Loucy (cell line): ENCODE results near the gene USPL1.

Experiments
- H2AFZ ChIP-seq: fragments of 200-600 bp; sonication (generic); 2 replicates; pipeline ENCODE4 v1.6.0; 2016; ENCODE audit warnings: antibody characterized with exemption, mild to moderate bottlenecking, low read length, moderate library complexity
- H3F3A ChIP-seq: fragments of 200-600 bp; 2 replicates; pipeline ENCODE4 v1.6.0; 2016; ENCODE audit warnings: antibody characterized with exemption, low read depth, mild to moderate bottlenecking
- H3K27me3 ChIP-seq: fragments of 200-600 bp; sonication (generic); 2 replicates; pipeline ENCODE4 v1.6.1; 2014; ENCODE audit warnings: low read length, mild to moderate bottlenecking; ENCODE audit not compliant: insufficient read depth, poor library complexity, severe bottlenecking
- H3K36me3 ChIP-seq: fragments of 200-600 bp; sonication (generic); 2 replicates; pipeline ENCODE4 v1.6.1; 2016; ENCODE audit warnings: low read length; ENCODE audit not compliant: insufficient read depth
- H3K4me1 ChIP-seq: fragments of 200-600 bp; sonication (generic); 2 replicates; pipeline ENCODE4 v1.5.1; 2014; ENCODE audit warnings: low read length, mild to moderate bottlenecking; ENCODE audit not compliant: insufficient read depth, poor library complexity, severe bottlenecking
- H3K4me2 ChIP-seq: fragments of 200-600 bp; sonication (generic); 2 replicates; pipeline ENCODE4 v1.6.0; 2014; ENCODE audit warnings: antibody characterized with exemption, low read length, low read depth, mild to moderate bottlenecking; ENCODE audit not compliant: poor library complexity, severe bottlenecking
- H3K4me3 ChIP-seq: fragments of 200-600 bp; sonication (generic); 2 replicates; pipeline ENCODE4 v1.5.1; 2014; ENCODE audit warnings: low read length, mild to moderate bottlenecking, mixed read lengths; ENCODE audit not compliant: poor library complexity, severe bottlenecking
- H3K79me2 ChIP-seq: fragments of 200-600 bp; sonication (generic); 2 replicates; pipeline ENCODE4 v1.6.1; 2014; ENCODE audit warnings: low read length; ENCODE audit not compliant: insufficient read depth
- H3K9ac ChIP-seq: fragments of 200-600 bp; sonication (generic); 2 replicates; pipeline ENCODE4 v1.6.0; 2014; ENCODE audit warnings: mild to moderate bottlenecking, low read depth, low read length, moderate library complexity; ENCODE audit not compliant: poor library complexity, severe bottlenecking
- H3K9me2 ChIP-seq: fragments of 200-600 bp; sonication (generic); replicated peaks from 2 replicates; pipeline ENCODE4 v1.6.1; 2016; ENCODE audit warnings: low read depth, low read length, mixed read lengths
- H3K9me3 ChIP-seq: fragments of 200-600 bp; sonication (generic); 2 replicates; pipeline ENCODE4 v1.6.1; 2014; ENCODE audit warnings: mild to moderate bottlenecking, antibody characterized with exemption, low read length, low read depth; ENCODE audit not compliant: insufficient read depth
- H4K20me1 ChIP-seq: fragments of 200-600 bp; sonication (generic); 2 replicates; pipeline ENCODE4 v1.6.0; 2014; ENCODE audit warnings: antibody characterized with exemption, low read length, mild to moderate bottlenecking; ENCODE audit not compliant: insufficient read depth, poor library complexity, severe bottlenecking
- CTCF ChIP-seq: fragments of 200-600 bp; sonication (generic); conservative IDR thresholded peaks from 2 replicates; pipeline ENCODE4 v1.5.1; 2014; ENCODE audit warnings: mild to moderate bottlenecking, antibody characterized with exemption, low read length
- EZH2phosphoT487 ChIP-seq: fragments of 200-600 bp; IDR thresholded peaks from 2 replicates; pipeline ENCODE4 v1.6.1; 2018; ENCODE audit warnings: antibody characterized with exemption, mild to moderate bottlenecking, moderate library complexity, borderline replicate concordance

Gene USPL1

GRCh38 chr13:30580852-30581502 is 36.7 kb upstream of the USPL1 start:
- H3K9me3 ChIP-seq: no peaks in the 10 kb centered on the region
- H3K9ac ChIP-seq: no peak overlapping the region
- 0 out of 2 replicates have a peak, but pooled peaks cover 2% of the 10 kb centered on the region for H3F3A ChIP-seq
- H2AFZ ChIP-seq: peak overlapping the region; percentile 27; the same call in 1 of the 2 replicates
- no peaks in the 10 kb centered on the region for H3K36me3 ChIP-seq
- no peaks in the 10 kb centered on the region for H4K20me1 ChIP-seq
- H3K27me3 ChIP-seq: no peaks in the 10 kb centered on the region
- TF ChIP-seq CTCF: no peak
- no peak for TF ChIP-seq EZH2phosphoT487
- no peaks in the 10 kb centered on the region for H3K79me2 ChIP-seq
- no peak overlapping the region for H3K4me2 ChIP-seq
- no peaks in the 10 kb centered on the region for H3K9me2 ChIP-seq
- H3K4me3 ChIP-seq: no peak overlapping the region
- peaks cover 34% of the 10 kb centered on the region for H3K4me1 ChIP-seq

GRCh38 chr13:30581582-30581981 is 36.1 kb upstream of the USPL1 start:
- peak; percentile 73 for TF ChIP-seq CTCF
- no peak for TF ChIP-seq EZH2phosphoT487
- 0 out of 2 replicates have a peak, but pooled peaks cover 2% of the 10 kb centered on the region for H3F3A ChIP-seq
- no peaks in the 10 kb centered on the region for H3K36me3 ChIP-seq
- H3K4me3 ChIP-seq: no peak overlapping the region
- no peaks in the 10 kb centered on the region for H3K9me3 ChIP-seq
- H3K4me1 ChIP-seq: peaks cover 32% of the 10 kb centered on the region
- no peaks in the 10 kb centered on the region for H3K9me2 ChIP-seq
- H4K20me1 ChIP-seq: no peaks in the 10 kb centered on the region
- H3K79me2 ChIP-seq: no peaks in the 10 kb centered on the region
- no peaks in the 10 kb centered on the region for H3K27me3 ChIP-seq
- H3K9ac ChIP-seq: no peak overlapping the region
- no peak overlapping the region for H3K4me2 ChIP-seq
- H2AFZ ChIP-seq: peak overlapping the region; percentile 27; the same call in 1 of the 2 replicates

- Histone ChIP-seq H3K4me1 (peaks cover 18% of the 10 kb centered on the region), H4K20me1 (no peaks in the 10 kb centered on the region), H3K79me2 (no peaks in the 10 kb centered on the region), H2AFZ (no peak overlapping the region), H3K4me3 (no peak overlapping the region), H3K9ac (no peak overlapping the region), H3K9me2 (no peaks in the 10 kb centered on the region), H3K4me2 (no peak overlapping the region), H3K9me3 (no peaks in the 10 kb centered on the region), H3K36me3 (no peaks in the 10 kb centered on the region), H3K27me3 (no peaks in the 10 kb centered on the region), H3F3A (no peaks in the 10 kb centered on the region; the same call in 1 of the 2 replicates)
- TF ChIP-seq CTCF: no peak
- no peak for TF ChIP-seq EZH2phosphoT487
Observed at GRCh38 chr13:30584051-30584731, 33.5 kb upstream of the USPL1 start.
